HepG2 (cell line): Measurements from ENCODE around the gene KIRREL3. TPM values are rescaled to one million over a fixed set of nuclear protein-coding genes. Genes with fewer than 3 reads are reported as not detected.

ENCODE experiments used
- ATAC-seq: fragments of 200-7000 bp; cut with Tn5 transposase; 3 replicates; pipeline ENCODE4 v1.9.1; 2020; ENCODE audit warnings: mild to moderate bottlenecking, moderate library complexity
- BruUV-seq: library from RNA; stranded (reverse); fragments of 400-500 nt; replicated peaks from 2 replicates; lab custom pipeline; 2021; lab: Mats Ljungman, UMichigan
- CTCF ChIA-PET: fragments of 300-600 bp; formaldehyde crosslinking; extraction: SDS; loops from one replicate; lab custom pipeline; 2021; ENCODE audit warnings: low total read pairs, inconsistent platforms, low intra/inter-chr PET ratio; lab: Yijun Ruan, JAX
- POLR2A ChIA-PET: fragments of 350-600 bp; sonication (Branson Sonifier 250); formaldehyde crosslinking; loops from one replicate; lab custom pipeline; 2020; ENCODE audit warnings: antibody characterized with exemption, inconsistent platforms; lab: Yijun Ruan, JAX
- DNase-seq: peaks from one replicate; pipeline ENCODE4 v3.0.0-alpha.2; 2015; ENCODE audit warnings: low spot score
- FAIRE-seq: peaks from 3 replicates; lab custom pipeline; 2011; peaks lifted over from hg19 to GRCh38; lab: Jason Lieb, UNC
- H2AFZ ChIP-seq: one replicate; pipeline ENCODE4 v1.6.1; 2011; ENCODE audit warnings: low read length, inconsistent platforms
- H3K27ac ChIP-seq: fragments of 300-600 bp; 3 replicates; pipeline ENCODE4 v1.8.0; 2011; ENCODE audit warnings: mixed run types, mild to moderate bottlenecking, mixed read lengths, low read length, inconsistent platforms; ENCODE audit not compliant: insufficient read depth; ENCODE audit errors: extremely low read length
- H3K27me3 ChIP-seq, 2 experiments: fragments of 200-600 bp in 1 of 2; 2 replicates in 1 of 2; 3 replicates in 1 of 2; pipeline versions ENCODE4 v1.6.0 to v1.8.0; 2011; ENCODE audit warnings: low read length in 2 of 2, mild to moderate bottlenecking in 2 of 2, moderate library complexity in 2 of 2, inconsistent platforms in 1 of 2; ENCODE audit not compliant: insufficient read depth in 2 of 2, control insufficient read depth in 1 of 2
- H3K36me3 ChIP-seq, 2 experiments: fragments of 200-600 bp in 1 of 2; replicated peaks in 1 of 2; 2 replicates in 1 of 2; 3 replicates in 1 of 2; pipeline versions ENCODE4 v1.5.1 to v1.8.0; 2011; ENCODE audit warnings: low read length in 2 of 2, inconsistent platforms in 1 of 2; ENCODE audit not compliant: insufficient read depth in 2 of 2, control insufficient read depth in 1 of 2
- H3K4me1 ChIP-seq: 2 replicates; pipeline ENCODE4 v1.5.1; 2012; ENCODE audit warnings: low read length, inconsistent platforms; ENCODE audit not compliant: insufficient read depth
- H3K4me2 ChIP-seq: 2 replicates; pipeline ENCODE4 v1.6.0; 2011; ENCODE audit warnings: low read depth, low read length, inconsistent platforms
- H3K4me3 ChIP-seq, 3 experiments: fragments of 200-600 bp in 1 of 3; sonication (generic), shearing (Covaris generic) in 1 of 3; replicated peaks in 1 of 3; 2 replicates each; pipeline ENCODE4 v1.5.1; 2011 to 2016; ENCODE audit warnings: low read length in 3 of 3, inconsistent platforms in 2 of 3, low read depth in 2 of 3, mild to moderate bottlenecking in 2 of 3, control low read depth in 1 of 3, mixed read lengths in 1 of 3; ENCODE audit not compliant: insufficient read depth in 1 of 3
- H3K79me2 ChIP-seq: one replicate; pipeline ENCODE4 v1.6.1; 2011; ENCODE audit warnings: low read length, inconsistent platforms; ENCODE audit not compliant: insufficient read depth
- H3K9ac ChIP-seq: 2 replicates; pipeline ENCODE4 v1.6.0; 2011; ENCODE audit warnings: mild to moderate bottlenecking, low read depth, low read length, inconsistent platforms; ENCODE audit not compliant: insufficient read depth
- H3K9me3 ChIP-seq: 2 replicates; pipeline ENCODE4 v1.5.1; 2012; ENCODE audit warnings: mild to moderate bottlenecking, low read length
- H4K20me1 ChIP-seq: 2 replicates; pipeline ENCODE4 v1.6.0; 2011; ENCODE audit warnings: inconsistent platforms, mild to moderate bottlenecking, low read length, moderate library complexity; ENCODE audit not compliant: insufficient read depth
- CENPT ChIP-seq: sonication (generic); formaldehyde crosslinking; IDR thresholded peaks from 2 replicates; pipeline ENCODE4 v1.8.0; 2022; ENCODE audit warnings: low read depth, mild to moderate bottlenecking, moderate library complexity, missing genetic modification reagents
- GABPB1 ChIP-seq: IDR thresholded peaks from 2 replicates; pipeline ENCODE4 v1.6.1; 2016; ENCODE audit warnings: mild to moderate bottlenecking, missing genetic modification reagents, moderate library complexity, missing compliant biosample characterization
- GZF1 ChIP-seq: sonication (generic); formaldehyde crosslinking; IDR thresholded peaks from 2 replicates; pipeline ENCODE4 v1.5.1; 2020; ENCODE audit warnings: mild to moderate bottlenecking, missing genetic modification reagents
- ISX ChIP-seq: sonication (generic); formaldehyde crosslinking; conservative IDR thresholded peaks from 2 replicates; pipeline ENCODE4 v1.5.0; 2020; ENCODE audit warnings: missing genetic modification reagents
- MBNL3 ChIP-seq: fragments of 250-450 bp; sonication (Bioruptor Pico); conservative IDR thresholded peaks from 2 replicates; pipeline ENCODE4 v1.8.0; 2022; ENCODE audit warnings: mild to moderate bottlenecking, inconsistent platforms
- MLLT10 ChIP-seq: sonication (generic); formaldehyde crosslinking; IDR thresholded peaks from 2 replicates; pipeline ENCODE4 v1.4.0; 2020; ENCODE audit warnings: missing genetic modification reagents
- NR2F1 ChIP-seq, 2 experiments: fragments of 450-650 bp in 1 of 2; formaldehyde crosslinking in 1 of 2; IDR thresholded peaks; 2 replicates each; pipeline versions ENCODE4 v1.5.0 to v1.6.1; 2016 to 2020; ENCODE audit warnings: mild to moderate bottlenecking in 1 of 2, missing compliant biosample characterization in 1 of 2, missing genetic modification reagents in 1 of 2, moderate library complexity in 1 of 2
- REST ChIP-seq, 2 experiments: IDR thresholded peaks; 2 replicates each; pipeline ENCODE4 v1.6.1; 2011 to 2012; ENCODE audit warnings: low read length in 2 of 2, borderline replicate concordance in 1 of 2, low read depth in 1 of 2, mild to moderate bottlenecking in 1 of 2, moderate library complexity in 1 of 2
- TCF7 ChIP-seq: sonication (generic); IDR thresholded peaks from 2 replicates; pipeline ENCODE4 v1.6.1; 2016; ENCODE audit warnings: antibody characterized with exemption, low read depth
- ZNF260 ChIP-seq: sonication (generic); formaldehyde crosslinking; IDR thresholded peaks from 2 replicates; pipeline ENCODE4 v1.4.0; 2020; ENCODE audit warnings: missing genetic modification reagents, low read depth, mild to moderate bottlenecking, borderline replicate concordance
- ZNF264 ChIP-seq: sonication (generic); formaldehyde crosslinking; IDR thresholded peaks from 2 replicates; pipeline ENCODE4 v1.4.0; 2020; ENCODE audit warnings: missing genetic modification reagents
- ZNF282 ChIP-seq: fragments of 450-650 bp; IDR thresholded peaks from 2 replicates; pipeline ENCODE4 v1.6.1; 2018; ENCODE audit not compliant: partially characterized antibody
- ZSCAN25 ChIP-seq: sonication (generic); formaldehyde crosslinking; IDR thresholded peaks from 2 replicates; pipeline ENCODE4 v1.8.0; 2022; ENCODE audit warnings: mild to moderate bottlenecking, missing genetic modification reagents
- WGBS: methylation state at CpG from one replicate; pipeline ENCODE4 v1.1.6; 2017; ENCODE audit warnings: low lambda C conversion rate; 5-methylcytosine and 5-hydroxymethylcytosine counted together
- in situ Hi-C: cut with HindIII; loops from 2 replicates; pipeline ENCODE4 v1.10.0; 2017; ENCODE audit warnings: low pct_unique_long_range_greater_than_20kb; ENCODE audit not compliant: extremely low pct_ligation_motif_present
- intact Hi-C: fragments of 100-400 bp; cut with micrococcal nuclease; formaldehyde crosslinking; loops from one replicate; pipeline ENCODE4 v1.10.0; 2022; ENCODE audit not compliant: unreplicated experiment
- polyA plus RNA-seq, 8 experiments: library from polyadenylated mRNA; depleted of rRNA in 3 of 8; stranded (reverse) in 7 of 8; unstranded in 1 of 8; fragments of >200 nt; fragmentation: Illumina TruSeq in 4 of 8; extraction: Trizol in 4 of 8; gene quantifications; 2 replicates each; pipeline versions ENCODE4 v1.2.1 to v1.2.3, GENCODE V29; 2011 to 2016; ENCODE audit warnings: low read depth in 4 of 8, missing spikeins in 1 of 8, mixed read lengths in 1 of 8; ENCODE audit not compliant: insufficient read depth in 1 of 8
- total RNA-seq, 5 experiments: library from RNA; depleted of rRNA; stranded (reverse); fragments of >200 nt; fragmentation: Illumina TruSeq; extraction: Trizol; gene quantifications; 2 replicates each; pipeline ENCODE4 v1.2.3, GENCODE V29; 2016; ENCODE audit warnings: low read depth in 1 of 5
- TF ChIP-seq, protein P1 (sequence below): sonication (generic); formaldehyde crosslinking; IDR thresholded peaks from 2 replicates; pipeline ENCODE4 v1.4.0; 2020; ENCODE audit warnings: missing genetic modification reagents
- TF ChIP-seq, protein P2 (sequence below): IDR thresholded peaks from 2 replicates; pipeline ENCODE4 v1.6.1; 2018; ENCODE audit warnings: missing genetic modification reagents
- TF ChIP-seq, protein P3 (sequence below): sonication (generic); formaldehyde crosslinking; IDR thresholded peaks from 2 replicates; pipeline ENCODE4 v1.5.0; 2020; ENCODE audit warnings: mild to moderate bottlenecking, missing genetic modification reagents, moderate library complexity

KIRREL3 gene
- total and polyA plus RNA-seq, 2 of the 13 experiments (the other 11 are each of a cell fraction or from before 2014, with no cell fraction given), result not detected

DNA sequence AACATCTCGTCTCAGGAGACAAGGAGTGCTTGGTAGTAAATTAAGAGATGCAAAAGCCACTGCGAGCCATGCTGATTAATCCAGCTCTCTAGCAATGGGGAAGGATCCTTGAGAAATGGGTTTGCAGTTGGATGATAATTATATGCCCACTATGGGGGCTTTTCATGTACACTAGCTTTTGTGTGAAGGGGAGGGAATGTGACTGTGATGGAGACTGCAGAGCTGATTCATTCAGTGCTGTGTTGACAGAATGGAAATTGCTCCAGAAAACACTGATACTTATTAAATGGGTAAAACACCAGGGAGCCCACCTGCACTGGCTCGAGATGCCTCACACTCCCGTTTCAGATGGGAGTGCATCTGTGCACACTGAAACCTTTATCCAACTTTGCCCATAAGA lies 37.0 kb upstream of the KIRREL3 start:
- H3K4me3 ChIP-seq, result no peak overlapping the region
- no peaks in the 10 kb centered on the region for H4K20me1 ChIP-seq
- in situ Hi-C loops (no loop called here), intact Hi-C loops (no loop called here)
- H3K9ac ChIP-seq, result no peak overlapping the region
- no peaks in the 10 kb centered on the region; a peak in 1 of 5 replicates for H3K27me3 ChIP-seq
- H3K79me2 ChIP-seq, result no peaks in the 10 kb centered on the region
- H2AFZ ChIP-seq, result no peak overlapping the region
- H3K27ac ChIP-seq, result no peak overlapping the region
- no peaks in the 10 kb centered on the region for H3K9me3 ChIP-seq
- no peak for DNase-seq
- BruUV-seq, result no TSS peak
- 2% methylated on average over 4 of the region's 4 CpGs for WGBS
- no peak for TF ChIP-seq CENPT
- no peak for TF ChIP-seq NR2F1 (CRISPR knock-in tag; IDR thresholded peaks at IDR 0.05)
- TF ChIP-seq ZNF264 (CRISPR knock-in tag), result no peak
- no peak for TF ChIP-seq ISX (CRISPR knock-in tag)
- TF ChIP-seq ZSCAN25 (CRISPR knock-in tag), result no peak
- no peak for TF ChIP-seq ZNF282
- TF ChIP-seq, protein P1, sequence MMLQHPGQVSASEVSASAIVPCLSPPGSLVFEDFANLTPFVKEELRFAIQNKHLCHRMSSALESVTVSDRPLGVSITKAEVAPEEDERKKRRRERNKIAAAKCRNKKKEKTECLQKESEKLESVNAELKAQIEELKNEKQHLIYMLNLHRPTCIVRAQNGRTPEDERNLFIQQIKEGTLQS, result no peak
- TF ChIP-seq, protein P2, sequence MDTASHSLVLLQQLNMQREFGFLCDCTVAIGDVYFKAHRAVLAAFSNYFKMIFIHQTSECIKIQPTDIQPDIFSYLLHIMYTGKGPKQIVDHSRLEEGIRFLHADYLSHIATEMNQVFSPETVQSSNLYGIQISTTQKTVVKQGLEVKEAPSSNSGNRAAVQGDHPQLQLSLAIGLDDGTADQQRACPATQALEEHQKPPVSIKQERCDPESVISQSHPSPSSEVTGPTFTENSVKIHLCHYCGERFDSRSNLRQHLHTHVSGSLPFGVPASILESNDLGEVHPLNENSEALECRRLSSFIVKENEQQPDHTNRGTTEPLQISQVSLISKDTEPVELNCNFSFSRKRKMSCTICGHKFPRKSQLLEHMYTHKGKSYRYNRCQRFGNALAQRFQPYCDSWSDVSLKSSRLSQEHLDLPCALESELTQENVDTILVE (CRISPR knock-in tag), result no peak
- TF ChIP-seq TCF7, result no peak
- TF ChIP-seq MBNL3 (CRISPR knock-in tag), result no peak
- no peak for TF ChIP-seq GABPB1 (CRISPR knock-in tag)
- TF ChIP-seq, protein P3, sequence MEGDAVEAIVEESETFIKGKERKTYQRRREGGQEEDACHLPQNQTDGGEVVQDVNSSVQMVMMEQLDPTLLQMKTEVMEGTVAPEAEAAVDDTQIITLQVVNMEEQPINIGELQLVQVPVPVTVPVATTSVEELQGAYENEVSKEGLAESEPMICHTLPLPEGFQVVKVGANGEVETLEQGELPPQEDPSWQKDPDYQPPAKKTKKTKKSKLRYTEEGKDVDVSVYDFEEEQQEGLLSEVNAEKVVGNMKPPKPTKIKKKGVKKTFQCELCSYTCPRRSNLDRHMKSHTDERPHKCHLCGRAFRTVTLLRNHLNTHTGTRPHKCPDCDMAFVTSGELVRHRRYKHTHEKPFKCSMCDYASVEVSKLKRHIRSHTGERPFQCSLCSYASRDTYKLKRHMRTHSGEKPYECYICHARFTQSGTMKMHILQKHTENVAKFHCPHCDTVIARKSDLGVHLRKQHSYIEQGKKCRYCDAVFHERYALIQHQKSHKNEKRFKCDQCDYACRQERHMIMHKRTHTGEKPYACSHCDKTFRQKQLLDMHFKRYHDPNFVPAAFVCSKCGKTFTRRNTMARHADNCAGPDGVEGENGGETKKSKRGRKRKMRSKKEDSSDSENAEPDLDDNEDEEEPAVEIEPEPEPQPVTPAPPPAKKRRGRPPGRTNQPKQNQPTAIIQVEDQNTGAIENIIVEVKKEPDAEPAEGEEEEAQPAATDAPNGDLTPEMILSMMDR (CRISPR knock-in tag), result no peak
- no peak for TF ChIP-seq ZNF260 (CRISPR knock-in tag)
- no peak for TF ChIP-seq MLLT10 (CRISPR knock-in tag)
- no peak for TF ChIP-seq REST (IDR thresholded peaks at IDR 0.05; ENCODE audit: borderline replicate concordance in 1 of 2, low read depth in 1 of 2, low read length in 2 of 2)
- no peak for TF ChIP-seq GZF1 (CRISPR knock-in tag)
- CTCF ChIA-PET, result no interaction called here
- H3K4me2 ChIP-seq, result no peak overlapping the region
- FAIRE-seq, result no peak
- POLR2A ChIA-PET, result no interaction called here
- ATAC-seq, result no peak
- no peaks in the 10 kb centered on the region for H3K36me3 ChIP-seq
- no peaks in the 10 kb centered on the region for H3K4me1 ChIP-seq
